ENCODE measurements around the gene RNF208. TPM values are rescaled to one million over a fixed set of nuclear protein-coding genes. Genes with fewer than 3 reads are reported as not detected.

RNF208 gene
- polyA plus RNA-seq, 2 of the 4 experiments (the other 2 are of a cell fraction) = 0.06 to 1.7 TPM

DNA sequence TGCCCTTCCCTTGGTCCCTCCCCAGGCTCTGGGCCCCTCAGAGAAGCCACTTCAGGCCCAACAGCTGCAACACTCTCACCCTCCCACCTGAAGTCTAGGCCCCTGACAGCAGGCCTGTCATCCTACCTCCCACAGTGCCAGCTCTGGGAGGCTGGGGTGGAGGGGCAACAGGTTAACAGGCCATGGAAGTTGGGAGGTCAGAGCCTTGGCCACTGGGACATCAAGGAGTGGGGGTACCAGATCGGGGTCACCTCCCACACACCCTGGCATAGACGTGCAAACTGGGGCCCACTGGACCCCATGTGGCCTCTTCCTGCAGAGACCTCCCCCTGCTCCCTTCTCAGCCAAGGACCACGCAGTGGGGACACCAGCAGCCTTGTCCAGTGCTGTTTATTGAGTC is 30.8 kb downstream of the RNF208 start:
- 100% methylated on average over 1 of the region's 3 CpGs for WGBS (ENCODE audit: missing lambda C conversion rate)
- POLR2A ChIA-PET = interaction anchor here (1.8 kb wide), 1 partner anchor 10 kb away, joined by 10 read pairs; the partner anchor contains the start of gene TPRN
- ATAC-seq (no peak), DNase-seq (ENCODE audit: low read depth in 1 of 2, low spot score in 1 of 2) (no peak), FAIRE-seq (no peak)
- CTCF ChIA-PET = interaction anchor here (1.2 to 11.5 kb wide), 6 partner anchors 8 to 73 kb away, joined by 3 to 156 read pairs (median 19); partner anchors contain the start of genes CYSRT1, LRRC26, RNF208 and RNF224
- no peak overlapping the region for H3K27ac ChIP-seq
- peaks cover 44% of the 10 kb centered on the region for H3K4me1 ChIP-seq
- TF ChIP-seq, protein P1, sequence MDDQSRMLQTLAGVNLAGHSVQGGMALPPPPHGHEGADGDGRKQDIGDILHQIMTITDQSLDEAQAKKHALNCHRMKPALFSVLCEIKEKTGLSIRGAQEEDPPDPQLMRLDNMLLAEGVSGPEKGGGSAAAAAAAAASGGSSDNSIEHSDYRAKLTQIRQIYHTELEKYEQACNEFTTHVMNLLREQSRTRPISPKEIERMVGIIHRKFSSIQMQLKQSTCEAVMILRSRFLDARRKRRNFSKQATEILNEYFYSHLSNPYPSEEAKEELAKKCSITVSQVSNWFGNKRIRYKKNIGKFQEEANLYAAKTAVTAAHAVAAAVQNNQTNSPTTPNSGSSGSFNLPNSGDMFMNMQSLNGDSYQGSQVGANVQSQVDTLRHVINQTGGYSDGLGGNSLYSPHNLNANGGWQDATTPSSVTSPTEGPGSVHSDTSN (IDR thresholded peaks at IDR 0.05) = 0 out of 2 replicates have a peak, but pooled peaks have one; percentile 12
- TF ChIP-seq RFX5 (IDR thresholded peaks at IDR 0.05) (no peak), SREBF2 (IDR thresholded peaks at IDR 0.05) (no peak), GATA3 (IDR thresholded peaks at IDR 0.05; ENCODE audit: borderline replicate concordance) (no peak)
- no peak overlapping the region for H3K4me2 ChIP-seq
- no peaks in the 10 kb centered on the region for H3K9me3 ChIP-seq
- H3K4me3 ChIP-seq = no peak overlapping the region

DNA sequence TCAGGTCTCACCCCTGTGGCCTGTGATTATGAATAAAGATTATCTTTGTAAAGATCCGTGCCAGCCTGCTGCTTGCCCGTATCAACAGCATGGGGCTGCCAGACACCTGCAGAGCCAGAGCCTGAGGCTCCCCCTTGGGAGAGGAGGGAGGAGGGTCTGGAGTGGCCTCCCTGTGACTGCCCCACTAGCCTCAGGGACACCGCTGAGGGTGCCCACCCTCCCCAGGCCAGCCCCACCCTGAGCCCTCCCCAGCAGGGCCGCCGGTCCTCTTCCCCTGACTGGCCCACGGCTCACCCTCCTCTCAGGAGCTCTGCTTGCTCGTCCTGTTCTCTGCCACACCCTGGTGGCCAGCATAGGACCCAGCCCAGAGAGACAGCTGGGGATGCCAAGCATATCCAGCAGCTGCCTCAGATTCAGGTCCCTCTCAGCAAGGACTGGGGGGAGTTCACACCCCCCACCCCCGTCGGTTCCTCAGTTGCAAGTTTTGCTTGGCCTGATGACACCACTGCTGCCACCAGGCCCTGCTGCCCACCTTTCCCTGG is 31.7 kb downstream of the RNF208 start:
- ATAC-seq (peak; percentile 31 to 44; a peak in 3 of 6 replicates), FAIRE-seq (no peak), DNase-seq (ENCODE audit: low read depth in 1 of 2, low spot score in 1 of 2) (no peak)
- WGBS (ENCODE audit: missing lambda C conversion rate) = 94% methylated on average over 3 of the region's 9 CpGs
- ChIA-PET CTCF (interaction anchor here (0.9 to 11.5 kb wide), 14 partner anchors 7 to 126 kb away, joined by 3 to 156 read pairs (median 7); partner anchors contain the start of genes CYSRT1, LRRC26, RNF208 and RNF224), POLR2A (interaction anchor here (2.1 to 3.4 kb wide), 3 partner anchors 11 to 33 kb away, joined by 15 to 38 read pairs (median 20); partner anchors contain the start of genes CYSRT1, RNF208 and TPRN)
- H3K4me1 ChIP-seq = peaks cover 39% of the 10 kb centered on the region
- peak overlapping the region in 1 of 2 experiments; percentile 97; a peak in 1 of 6 replicates for H3K27ac ChIP-seq
- TF ChIP-seq NFE2L2 (conservative IDR thresholded peaks at IDR 0.05; ENCODE audit: low read length) (no peak), EP300 (IDR thresholded peaks at IDR 0.05) (no peak), ZFP36 (IDR thresholded peaks at IDR 0.05; ENCODE audit: borderline replicate concordance, partially characterized antibody) (no peak), MAFK (IDR thresholded peaks at IDR 0.05; ENCODE audit: partially characterized antibody) (no peak), RAD21 (conservative IDR thresholded peaks at IDR 0.05 in 1 of 2, IDR thresholded peaks at IDR 0.05 in 1 of 2) (peak in 1 of 2 experiments; percentile 35; a peak in 1 of 5 replicates), MYC (IDR thresholded peaks at IDR 0.05; ENCODE audit: borderline replicate concordance, low read length) (no peak)
- TF ChIP-seq, protein P2, sequence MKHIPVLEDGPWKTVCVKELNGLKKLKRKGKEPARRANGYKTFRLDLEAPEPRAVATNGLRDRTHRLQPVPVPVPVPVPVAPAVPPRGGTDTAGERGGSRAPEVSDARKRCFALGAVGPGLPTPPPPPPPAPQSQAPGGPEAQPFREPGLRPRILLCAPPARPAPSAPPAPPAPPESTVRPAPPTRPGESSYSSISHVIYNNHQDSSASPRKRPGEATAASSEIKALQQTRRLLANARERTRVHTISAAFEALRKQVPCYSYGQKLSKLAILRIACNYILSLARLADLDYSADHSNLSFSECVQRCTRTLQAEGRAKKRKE (CRISPR knock-in tag; IDR thresholded peaks at IDR 0.05; ENCODE audit: low read depth) = no peak
- H3K4me3 ChIP-seq = no peak overlapping the region
- no peaks in the 10 kb centered on the region for H3K9me3 ChIP-seq
- peak overlapping the region; percentile 99 for H3K4me2 ChIP-seq

DNA sequence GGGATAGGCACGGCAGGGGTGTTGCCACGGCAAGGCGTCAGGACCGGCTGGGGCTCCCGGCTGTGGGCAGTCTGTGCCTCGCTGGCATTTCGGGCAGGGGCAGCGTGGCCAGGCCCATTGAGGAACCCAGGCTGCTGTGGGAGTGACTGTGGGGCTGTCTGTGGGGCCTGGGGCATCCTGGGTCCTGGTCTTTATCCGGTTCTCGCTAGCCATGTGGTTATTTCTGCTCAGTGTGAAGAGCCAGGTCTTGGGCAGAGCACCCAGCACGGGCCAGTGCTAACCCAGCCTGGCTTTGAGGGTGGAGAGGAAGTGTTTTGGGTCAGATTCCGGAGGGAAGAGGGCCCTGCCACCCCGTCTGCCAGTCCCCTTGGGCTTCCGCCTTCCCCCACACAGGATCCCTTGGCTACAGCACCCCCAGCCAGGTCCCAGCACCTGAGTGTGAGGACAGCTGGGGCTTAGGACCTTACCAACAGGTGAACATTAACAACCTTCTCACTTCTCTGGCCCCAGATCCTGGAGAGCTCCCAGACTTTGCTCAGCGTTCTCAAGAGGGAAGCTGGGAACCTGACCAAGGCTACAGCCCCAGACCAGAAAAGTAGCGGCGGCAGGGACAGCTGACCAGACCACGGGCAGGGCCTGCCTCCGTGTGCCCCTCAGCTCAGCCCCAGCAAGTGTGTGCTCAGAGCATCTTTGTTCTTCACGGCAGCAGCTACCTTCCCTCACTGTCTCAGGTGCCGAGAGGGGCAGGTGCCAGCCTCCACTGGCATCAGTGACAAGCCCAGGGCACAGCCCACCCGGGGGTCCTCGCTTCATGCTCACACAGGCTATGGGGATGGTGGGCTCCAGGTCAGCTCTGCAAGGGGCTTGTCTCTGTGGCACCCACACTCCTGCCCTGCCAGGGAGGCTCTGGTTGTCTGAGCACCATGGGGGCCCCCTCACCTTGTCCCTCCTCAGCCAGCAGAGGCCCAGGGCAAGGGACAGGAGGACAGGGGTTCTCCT is 32.4 kb downstream of the RNF208 start:
- ChIA-PET CTCF (interaction anchor here (0.6 to 11.5 kb wide), 25 partner anchors 9 to 125 kb away, joined by 3 to 156 read pairs (median 4); partner anchors contain the start of genes CYSRT1, GRIN1, LRRC26 and RNF208), POLR2A (interaction anchor here (0.6 to 3.4 kb wide), 16 partner anchors 9 to 62 kb away, joined by 3 to 38 read pairs (median 7); partner anchors contain the start of genes CYSRT1, NDOR1, RNF208 and RNF224)
- TF ChIP-seq HOXB13 (CRISPR knock-in tag; IDR thresholded peaks at IDR 0.05; ENCODE audit: low read depth) = no peak
- Histone ChIP-seq H3K4me2 (peak overlapping the region; percentile 99), H3K4me1 (peaks cover 31% of the 10 kb centered on the region), H3K9me3 (no peaks in the 10 kb centered on the region), H3K4me3 (peak overlapping the region; percentile 92), H3K27ac (peak overlapping the region; percentile 97)
- FAIRE-seq (no peak), ATAC-seq (peak in 1 of 2 experiments; percentile 19; a peak in 4 of 6 replicates), DNase-seq (ENCODE audit: low read depth in 1 of 2, low spot score in 1 of 2) (no peak)
- 68% methylated on average over 14 of the region's 23 CpGs for WGBS (ENCODE audit: missing lambda C conversion rate)
